Retinal pigment epithelial cell (primary cell): Measurements from ENCODE around the gene GSK3B.
A peak's percentile ranks its signal among the peaks of the same experiment; 100 is the strongest.

Source experiments
- DNase-seq: peaks from one replicate; pipeline ENCODE4 v3.0.0-alpha.2; 2010; ENCODE audit warnings: low read depth
- H3K4me3 ChIP-seq: 2 replicates; pipeline ENCODE4 v1.5.1; 2011; ENCODE audit warnings: mild to moderate bottlenecking, low read length, control low read depth, moderate library complexity
- TF ChIP-seq, protein P1 (sequence below): conservative IDR thresholded peaks from 2 replicates; pipeline ENCODE4 v1.5.1; 2011; ENCODE audit warnings: low read depth, low read length, control low read depth, inconsistent platforms

Gene GSK3B

DNA sequence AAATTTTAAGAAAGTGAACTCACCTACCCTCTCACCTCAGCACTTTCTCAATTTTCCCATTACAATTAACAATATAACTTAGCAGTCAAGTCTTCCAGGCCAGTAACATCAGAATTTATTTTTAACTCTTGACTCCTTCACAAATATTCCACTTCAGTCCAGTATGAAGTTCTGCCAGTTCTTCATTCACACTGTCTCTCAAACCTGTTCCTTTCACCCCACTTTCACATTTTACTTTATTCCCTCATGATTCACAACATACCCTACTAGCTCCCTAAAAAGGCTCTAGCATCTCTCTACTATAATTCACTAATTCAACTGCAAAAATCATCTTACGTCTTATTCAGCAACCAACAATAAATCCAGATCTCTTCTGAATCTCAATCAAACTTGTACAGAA lies 3.8 kb downstream of the GSK3B start:
- TF ChIP-seq, protein P1, sequence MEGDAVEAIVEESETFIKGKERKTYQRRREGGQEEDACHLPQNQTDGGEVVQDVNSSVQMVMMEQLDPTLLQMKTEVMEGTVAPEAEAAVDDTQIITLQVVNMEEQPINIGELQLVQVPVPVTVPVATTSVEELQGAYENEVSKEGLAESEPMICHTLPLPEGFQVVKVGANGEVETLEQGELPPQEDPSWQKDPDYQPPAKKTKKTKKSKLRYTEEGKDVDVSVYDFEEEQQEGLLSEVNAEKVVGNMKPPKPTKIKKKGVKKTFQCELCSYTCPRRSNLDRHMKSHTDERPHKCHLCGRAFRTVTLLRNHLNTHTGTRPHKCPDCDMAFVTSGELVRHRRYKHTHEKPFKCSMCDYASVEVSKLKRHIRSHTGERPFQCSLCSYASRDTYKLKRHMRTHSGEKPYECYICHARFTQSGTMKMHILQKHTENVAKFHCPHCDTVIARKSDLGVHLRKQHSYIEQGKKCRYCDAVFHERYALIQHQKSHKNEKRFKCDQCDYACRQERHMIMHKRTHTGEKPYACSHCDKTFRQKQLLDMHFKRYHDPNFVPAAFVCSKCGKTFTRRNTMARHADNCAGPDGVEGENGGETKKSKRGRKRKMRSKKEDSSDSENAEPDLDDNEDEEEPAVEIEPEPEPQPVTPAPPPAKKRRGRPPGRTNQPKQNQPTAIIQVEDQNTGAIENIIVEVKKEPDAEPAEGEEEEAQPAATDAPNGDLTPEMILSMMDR: no peak
- DNase-seq: no peak
- peak overlapping the region; percentile 95 for H3K4me3 ChIP-seq

DNA sequence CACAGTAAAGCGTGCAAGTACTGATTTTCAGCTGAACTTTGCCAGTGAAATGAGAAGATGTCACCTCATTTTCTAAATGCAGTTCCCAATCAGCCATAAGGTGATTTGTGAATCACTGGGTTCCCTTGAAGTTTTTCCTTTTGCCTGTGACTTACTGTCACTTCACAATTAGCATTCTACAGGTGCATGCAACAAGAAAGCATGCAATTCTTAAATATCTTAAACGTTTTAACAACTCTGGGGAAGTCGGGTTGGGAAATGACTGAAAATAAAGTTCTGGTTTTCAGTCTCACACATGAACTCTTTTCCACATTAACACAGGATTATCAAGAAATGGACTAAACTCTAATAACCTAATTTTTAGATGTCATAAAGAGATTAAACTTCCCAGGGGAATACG lies 5.2 kb downstream of the GSK3B start:
- H3K4me3 ChIP-seq: peak overlapping the region; percentile 2

DNA sequence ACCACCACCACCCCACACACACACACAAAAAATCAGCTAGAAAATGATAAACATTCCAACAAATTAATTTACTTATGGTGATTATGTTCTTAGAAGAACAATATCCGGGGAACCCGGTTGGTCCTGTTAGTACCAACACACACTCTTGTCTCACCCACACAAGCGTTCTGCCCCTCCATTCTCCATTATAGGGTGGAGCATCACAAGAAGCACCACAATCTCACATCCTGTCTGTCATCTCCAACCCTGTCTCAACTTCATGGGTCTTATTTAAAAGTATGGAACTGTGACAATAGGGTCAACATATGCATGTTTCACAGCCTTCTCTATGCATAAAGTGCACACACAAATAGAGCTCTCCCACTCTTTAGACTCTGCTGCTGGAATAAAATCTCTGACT lies 5.6 kb downstream of the GSK3B start:
- no peak overlapping the region for H3K4me3 ChIP-seq
- TF ChIP-seq, protein P1: no peak
- DNase-seq: no peak

More for the DNA sequence above, 5.2 kb downstream of the GSK3B start:
- TF ChIP-seq, protein P1: no peak
- DNase-seq: no peak

DNA sequence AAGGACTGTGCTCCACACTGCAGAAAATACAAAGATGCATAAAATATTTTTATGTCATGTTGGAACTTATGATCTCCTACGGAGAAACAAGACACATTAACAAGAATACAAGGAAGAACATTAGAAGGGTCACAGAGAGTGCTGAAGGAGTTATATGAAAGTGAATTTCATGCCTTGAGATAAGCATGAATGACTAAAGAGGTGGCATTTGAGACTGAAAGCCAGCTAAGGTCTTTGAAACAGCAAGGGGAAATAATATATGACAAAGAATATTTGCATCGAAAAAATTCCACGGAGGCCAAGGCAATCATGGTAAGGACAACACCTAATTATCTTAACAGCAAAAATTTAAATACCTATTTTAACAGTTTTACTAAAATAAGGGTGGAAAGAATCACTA lies 12.5 kb downstream of the GSK3B start:
- DNase-seq: no peak
- H3K4me3 ChIP-seq: no peak overlapping the region
- TF ChIP-seq, protein P1: no peak

DNA sequence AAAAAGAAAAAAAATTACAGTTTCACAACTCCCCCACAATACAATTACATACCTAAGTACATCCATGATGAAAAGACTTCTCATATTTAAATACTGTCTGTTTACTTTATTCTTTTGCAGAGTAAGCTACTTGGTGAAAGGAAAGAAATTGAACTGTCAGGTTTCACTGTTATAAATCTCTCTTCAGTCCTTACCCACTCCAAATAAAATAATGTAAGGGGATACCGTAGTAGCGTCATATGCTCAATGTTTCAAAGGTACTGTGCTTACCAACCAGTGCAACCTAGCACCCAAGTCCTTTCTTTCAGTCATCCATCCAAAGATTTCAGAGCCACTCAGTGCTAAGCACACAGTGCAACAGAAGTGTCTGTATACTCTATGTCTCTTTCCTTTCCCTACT lies 13.4 kb downstream of the GSK3B start:
- TF ChIP-seq, protein P1: no peak
- H3K4me3 ChIP-seq: no peak overlapping the region
- no peak for DNase-seq

DNA sequence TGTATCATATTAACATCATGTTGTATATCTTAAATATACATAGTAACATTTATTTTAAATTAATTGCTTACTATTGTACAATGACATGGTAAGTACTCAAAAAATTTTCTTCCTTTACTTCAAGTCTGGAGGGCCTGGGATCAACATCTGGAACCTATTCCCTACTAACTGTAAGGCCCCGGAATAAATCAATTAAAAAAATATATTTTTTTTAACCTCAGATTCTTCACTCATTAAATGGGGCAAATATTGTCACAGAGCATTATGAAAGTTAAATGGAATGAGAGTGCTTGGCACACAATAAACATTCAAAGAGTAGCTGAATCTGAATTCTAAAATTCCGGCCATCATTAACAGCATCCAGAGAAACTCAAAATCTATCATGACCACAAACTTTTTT lies 16.5 kb downstream of the GSK3B start:
- TF ChIP-seq, protein P1: no peak
- no peak for DNase-seq
- no peak overlapping the region for H3K4me3 ChIP-seq

DNA sequence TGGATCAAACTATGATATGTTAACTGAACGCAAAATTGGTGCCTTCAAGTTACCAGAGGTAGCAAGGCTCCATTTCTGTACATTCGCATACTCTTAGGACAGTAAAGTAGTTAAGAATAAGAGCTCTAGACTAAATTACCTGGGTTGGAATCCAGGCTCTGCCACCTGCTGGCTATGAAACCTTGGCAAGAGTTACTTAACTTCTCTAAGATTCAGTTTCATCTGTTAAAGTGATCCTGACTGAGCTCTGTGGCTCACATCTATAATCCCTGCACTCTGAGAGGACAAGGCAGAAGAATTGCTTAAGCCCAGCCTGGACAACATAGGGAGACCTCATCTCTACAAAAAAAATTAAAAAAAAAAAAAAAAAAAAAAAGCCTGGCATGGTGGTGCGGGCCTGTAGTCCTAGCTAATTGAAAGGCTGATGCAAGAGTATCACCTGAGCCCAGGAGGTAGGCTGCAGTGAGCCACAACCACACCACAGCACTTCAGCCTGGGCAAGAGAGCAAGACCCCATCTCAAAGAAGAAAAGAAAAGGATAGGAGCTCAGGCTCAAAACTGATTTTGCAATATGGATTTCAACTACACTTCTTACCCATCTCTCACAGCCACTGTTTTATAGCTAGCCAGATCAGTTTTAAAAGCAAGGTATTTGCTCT lies 21.3 kb downstream of the GSK3B start:
- no peak for DNase-seq
- TF ChIP-seq, protein P1: peak; percentile 27
- H3K4me3 ChIP-seq: no peak overlapping the region
